GM19463 (cell line): ENCODE data around the gene IFIT2.
"Not testable (repeated sequence)": the region's sequence is repeated elsewhere in the genome, so short reads cannot be mapped to it uniquely, and the experiment has no call there.

Experiments used
- ATAC-seq: cut with Tn5 transposase; IDR thresholded peaks from one replicate; pipeline ENCODE4 v1.9.1; 2021; ENCODE audit warnings: mild to moderate bottlenecking, moderate library complexity; ENCODE audit not compliant: unreplicated experiment

The IFIT2 gene

GRCh38 chr10:89278900-89279392 lies 22.9 kb upstream of the IFIT2 start:
- ATAC-seq, result no peak

GRCh38 chr10:89279421-89279869 lies 22.4 kb upstream of the IFIT2 start:
- ATAC-seq, result no peak

GRCh38 chr10:89280508-89280907 lies 21.3 kb upstream of the IFIT2 start:
- ATAC-seq, result no peak

GRCh38 chr10:89281606-89282395 lies 20.0 kb upstream of the IFIT2 start:
- ATAC-seq, result no peak

GRCh38 chr10:89283025-89283935 lies 18.6 kb upstream of the IFIT2 start:
- ATAC-seq, result no peak

- ATAC-seq, result no peak
Measured at GRCh38 chr10:89283936-89284475, 17.8 kb upstream of the IFIT2 start.

- not testable (repeated sequence) for ATAC-seq
Measured at GRCh38 chr10:89284711-89285110, 17.1 kb upstream of the IFIT2 start.

- not testable (repeated sequence) for ATAC-seq
Measured at GRCh38 chr10:89285303-89285702, 16.5 kb upstream of the IFIT2 start.

- no peak for ATAC-seq
Measured at GRCh38 chr10:89294721-89295239, 7.1 kb upstream of the IFIT2 start.

- ATAC-seq, result no peak
Measured at GRCh38 chr10:89295597-89295996, 6.2 kb upstream of the IFIT2 start.

GRCh38 chr10:89296220-89296648 lies 5.6 kb upstream of the IFIT2 start:
- ATAC-seq, result no peak

GRCh38 chr10:89297356-89297755 lies 4.5 kb upstream of the IFIT2 start:
- no peak for ATAC-seq

GRCh38 chr10:89297791-89298190 lies 4.1 kb upstream of the IFIT2 start:
- no peak for ATAC-seq

GRCh38 chr10:89299031-89299430 lies 2.8 kb upstream of the IFIT2 start:
- no peak for ATAC-seq

- ATAC-seq, result no peak
Measured at GRCh38 chr10:89301232-89301631, 614 bp upstream of the IFIT2 start.

GRCh38 chr10:89302625-89303024 lies 779 bp downstream of the IFIT2 start:
- ATAC-seq, result no peak

GRCh38 chr10:89303161-89303560 lies 1.3 kb downstream of the IFIT2 start:
- ATAC-seq, result no peak

GRCh38 chr10:89304026-89304425 lies 2.2 kb downstream of the IFIT2 start:
- no peak for ATAC-seq

- ATAC-seq, result no peak
Measured at GRCh38 chr10:89304446-89304845, 2.6 kb downstream of the IFIT2 start.

- no peak for ATAC-seq
Measured at GRCh38 chr10:89304925-89305324, 3.1 kb downstream of the IFIT2 start.
